ENCODE data around the gene PLD4. TPM values are rescaled to one million over a fixed set of nuclear protein-coding genes. Genes with fewer than 3 reads are reported as not detected.
A peak's percentile ranks its signal among the peaks of the same experiment; 100 is the strongest.

PLD4 gene
- total and polyA plus RNA-seq, 2 experiments from 2014 or later: 0.77 TPM; not detected in 1

DNA sequence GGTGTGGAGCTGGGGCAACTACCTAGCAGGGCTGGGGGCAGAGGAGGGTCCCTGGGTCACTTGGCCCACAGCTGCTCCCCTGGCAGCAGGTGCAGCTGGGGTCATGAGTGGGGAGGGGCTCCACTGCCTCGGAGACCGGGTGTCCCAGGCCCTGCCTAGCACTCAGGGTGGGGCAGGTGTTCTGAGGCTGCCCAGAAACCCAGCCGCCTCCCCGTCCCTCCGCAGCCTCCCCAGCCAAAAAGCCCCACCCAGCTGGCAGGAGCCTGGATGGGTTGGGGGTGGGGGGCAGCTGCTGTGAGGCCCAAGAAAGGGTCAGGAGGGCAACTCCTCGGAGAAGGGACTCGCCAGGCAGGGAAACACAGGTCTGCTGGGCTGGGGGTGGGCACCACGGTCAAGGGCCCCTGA, 42.3 kb downstream of the PLD4 start:
- 51% methylated on average over 7 of the region's 8 CpGs for WGBS (ENCODE audit: low lambda C conversion rate, missing lambda C conversion rate)
- H3K9me2 ChIP-seq (replicated peaks; ENCODE audit: insufficient read depth): no peaks in the 10 kb centered on the region
- no peaks in the 10 kb centered on the region for H4K20me1 ChIP-seq (ENCODE audit: insufficient read depth, poor library complexity, severe bottlenecking)
- no peaks in the 10 kb centered on the region for H3K36me3 ChIP-seq (replicated peaks; ENCODE audit: insufficient read depth, low read depth)
- H3K4me3 ChIP-seq: no peak overlapping the region
- no peak for DNase-seq (ENCODE audit: low spot score)
- peaks cover 4% of the 10 kb centered on the region for H3K27me3 ChIP-seq
- H3K9me3 ChIP-seq (ENCODE audit: low read depth): no peaks in the 10 kb centered on the region
- no peak for TF ChIP-seq EZH2 (IDR thresholded peaks at IDR 0.05; ENCODE audit: borderline replicate concordance)
- no peak for TF ChIP-seq EZH2phosphoT487 (IDR thresholded peaks at IDR 0.05; ENCODE audit: low read depth, severe bottlenecking, unreplicated experiment)
- TF ChIP-seq, protein P1, sequence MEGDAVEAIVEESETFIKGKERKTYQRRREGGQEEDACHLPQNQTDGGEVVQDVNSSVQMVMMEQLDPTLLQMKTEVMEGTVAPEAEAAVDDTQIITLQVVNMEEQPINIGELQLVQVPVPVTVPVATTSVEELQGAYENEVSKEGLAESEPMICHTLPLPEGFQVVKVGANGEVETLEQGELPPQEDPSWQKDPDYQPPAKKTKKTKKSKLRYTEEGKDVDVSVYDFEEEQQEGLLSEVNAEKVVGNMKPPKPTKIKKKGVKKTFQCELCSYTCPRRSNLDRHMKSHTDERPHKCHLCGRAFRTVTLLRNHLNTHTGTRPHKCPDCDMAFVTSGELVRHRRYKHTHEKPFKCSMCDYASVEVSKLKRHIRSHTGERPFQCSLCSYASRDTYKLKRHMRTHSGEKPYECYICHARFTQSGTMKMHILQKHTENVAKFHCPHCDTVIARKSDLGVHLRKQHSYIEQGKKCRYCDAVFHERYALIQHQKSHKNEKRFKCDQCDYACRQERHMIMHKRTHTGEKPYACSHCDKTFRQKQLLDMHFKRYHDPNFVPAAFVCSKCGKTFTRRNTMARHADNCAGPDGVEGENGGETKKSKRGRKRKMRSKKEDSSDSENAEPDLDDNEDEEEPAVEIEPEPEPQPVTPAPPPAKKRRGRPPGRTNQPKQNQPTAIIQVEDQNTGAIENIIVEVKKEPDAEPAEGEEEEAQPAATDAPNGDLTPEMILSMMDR (IDR thresholded peaks at IDR 0.05; ENCODE audit: poor library complexity): no peak
- peaks cover 34% of the 10 kb centered on the region for H3K4me1 ChIP-seq (ENCODE audit: insufficient read depth)
- H3K4me2 ChIP-seq: peak overlapping the region; percentile 74
- H2AFZ ChIP-seq: no peak overlapping the region
- no peaks in the 10 kb centered on the region for H3K79me2 ChIP-seq
- H3K27ac ChIP-seq: peak overlapping the region; percentile 72

DNA sequence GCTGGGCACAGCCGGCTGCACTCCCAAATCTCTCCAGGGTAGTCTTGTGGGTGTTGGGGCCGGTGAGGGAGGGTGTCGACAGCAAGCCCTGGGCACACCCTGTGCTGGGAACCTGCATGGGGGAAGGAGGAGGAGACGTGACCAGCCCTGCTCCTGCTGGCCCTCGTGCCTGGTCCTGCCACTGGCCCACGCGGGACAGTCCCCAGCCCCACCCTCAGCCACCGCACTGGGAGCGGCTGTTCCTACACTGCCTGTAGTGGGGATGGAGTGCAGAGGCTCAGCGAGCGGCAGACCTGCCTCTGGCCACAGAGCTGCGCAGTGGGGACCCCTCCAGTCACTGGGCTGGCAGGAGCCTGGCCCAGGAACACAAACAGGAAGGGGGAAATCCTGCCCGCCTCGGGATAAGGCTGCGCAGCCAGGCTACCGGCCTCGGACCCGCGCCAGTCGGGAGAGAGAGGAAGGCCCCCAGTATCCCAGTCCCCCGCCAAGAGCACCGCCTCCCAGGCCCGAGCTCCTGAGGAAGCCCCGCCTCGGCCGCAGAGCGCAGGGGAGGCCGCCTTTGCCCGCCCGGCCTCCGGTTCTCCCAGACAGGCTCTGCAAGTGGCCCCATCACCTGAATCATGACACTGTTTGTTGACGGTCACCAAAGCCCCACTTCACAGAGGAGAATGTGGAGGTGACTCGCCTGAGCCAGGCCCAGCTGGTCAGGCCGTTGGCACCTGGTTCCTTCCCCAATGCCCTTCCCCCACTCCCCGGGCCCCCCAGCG, 42.9 kb downstream of the PLD4 start:
- Histone ChIP-seq H3K4me1 (ENCODE audit: insufficient read depth) (peaks cover 40% of the 10 kb centered on the region), H3K9me2 (replicated peaks; ENCODE audit: insufficient read depth) (no peaks in the 10 kb centered on the region), H3K9me3 (ENCODE audit: low read depth) (no peaks in the 10 kb centered on the region), H4K20me1 (ENCODE audit: insufficient read depth, poor library complexity, severe bottlenecking) (no peaks in the 10 kb centered on the region), H2AFZ (peak overlapping the region; percentile 40), H3K4me2 (peak overlapping the region; percentile 74), H3K27ac (peak overlapping the region; percentile 72), H3K36me3 (replicated peaks; ENCODE audit: insufficient read depth, low read depth) (no peaks in the 10 kb centered on the region), H3K4me3 (peak overlapping the region; percentile 26), H3K27me3 (peaks cover 4% of the 10 kb centered on the region), H3K79me2 (no peaks in the 10 kb centered on the region)
- DNase-seq (ENCODE audit: low spot score): peak; percentile 65
- TF ChIP-seq, protein P1 (IDR thresholded peaks at IDR 0.05; ENCODE audit: poor library complexity): peak; percentile 6
- TF ChIP-seq EZH2 (IDR thresholded peaks at IDR 0.05; ENCODE audit: borderline replicate concordance) (no peak), EZH2phosphoT487 (IDR thresholded peaks at IDR 0.05; ENCODE audit: low read depth, severe bottlenecking, unreplicated experiment) (no peak)
- 8% methylated on average over 24 of the region's 36 CpGs for WGBS (ENCODE audit: low lambda C conversion rate, missing lambda C conversion rate)

DNA sequence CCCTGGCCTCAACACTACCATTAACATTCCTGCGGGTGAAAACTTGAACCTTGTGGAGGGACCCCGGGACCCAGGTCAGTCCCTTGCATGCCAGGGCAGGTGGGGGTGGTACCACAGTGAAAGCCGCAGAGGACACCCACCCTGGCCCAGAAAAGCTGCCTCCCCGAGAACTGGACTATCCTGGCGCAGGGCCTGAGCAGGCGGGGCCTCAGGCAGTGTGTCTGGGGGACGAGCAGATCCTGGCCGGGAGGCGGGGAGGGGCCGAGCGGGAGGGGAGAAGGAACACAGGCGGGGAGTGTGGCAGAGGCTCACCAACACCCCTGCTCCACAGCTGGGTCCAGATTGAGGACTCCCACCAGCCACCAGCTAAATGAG, 43.5 kb downstream of the PLD4 start:
- H3K27ac ChIP-seq: peak overlapping the region; percentile 72
- DNase-seq (ENCODE audit: low spot score): peak; percentile 71
- peak overlapping the region; percentile 40 for H2AFZ ChIP-seq
- no peaks in the 10 kb centered on the region for H4K20me1 ChIP-seq (ENCODE audit: insufficient read depth, poor library complexity, severe bottlenecking)
- H3K27me3 ChIP-seq: peaks cover 4% of the 10 kb centered on the region
- no peaks in the 10 kb centered on the region for H3K79me2 ChIP-seq
- H3K4me3 ChIP-seq: peak overlapping the region; percentile 26
- H3K36me3 ChIP-seq (replicated peaks; ENCODE audit: insufficient read depth, low read depth): no peaks in the 10 kb centered on the region
- peak overlapping the region; percentile 74 for H3K4me2 ChIP-seq
- 24% methylated on average over 7 of the region's 12 CpGs for WGBS (ENCODE audit: low lambda C conversion rate, missing lambda C conversion rate)
- TF ChIP-seq, protein P1 (IDR thresholded peaks at IDR 0.05; ENCODE audit: poor library complexity): no peak
- no peak for TF ChIP-seq EZH2 (IDR thresholded peaks at IDR 0.05; ENCODE audit: borderline replicate concordance)
- TF ChIP-seq EZH2phosphoT487 (IDR thresholded peaks at IDR 0.05; ENCODE audit: low read depth, severe bottlenecking, unreplicated experiment): no peak
- peaks cover 46% of the 10 kb centered on the region for H3K4me1 ChIP-seq (ENCODE audit: insufficient read depth)
- no peaks in the 10 kb centered on the region for H3K9me2 ChIP-seq (replicated peaks; ENCODE audit: insufficient read depth)
- H3K9me3 ChIP-seq (ENCODE audit: low read depth): no peaks in the 10 kb centered on the region
